CD14-positive monocyte (primary cell): Measurements from ENCODE around the gene ULK3. TPM values are rescaled to one million over a fixed set of nuclear protein-coding genes. Genes with fewer than 3 reads are reported as not detected.

Experiments
- DNase-seq, 3 donors: peaks; one replicate each; pipeline ENCODE4 v3.0.0-alpha.2; 2011 to 2022
- H2AFZ ChIP-seq: 2 replicates; pipeline ENCODE4 v1.6.0; 2012; ENCODE audit warnings: mild to moderate bottlenecking, low read depth, low read length, inconsistent platforms; ENCODE audit not compliant: insufficient read depth, poor library complexity, severe bottlenecking
- H3K27ac ChIP-seq, 2 donors: 1 replicate in 1 of 2; 2 replicates in 1 of 2; pipeline ENCODE4 v1.5.1; 2012 to 2013; ENCODE audit warnings: low read length in 2 of 2, control low read depth in 1 of 2, inconsistent platforms in 1 of 2, low read depth in 1 of 2, mild to moderate bottlenecking in 1 of 2
- H3K27me3 ChIP-seq, 2 donors: one replicate each; pipeline versions ENCODE4 v1.6.0 to v1.6.1; 2011 to 2013; ENCODE audit warnings: low read length in 2 of 2; ENCODE audit not compliant: control insufficient read depth in 2 of 2, insufficient read depth in 2 of 2
- H3K36me3 ChIP-seq, 2 donors: replicated peaks in 1 of 2; 1 replicate in 1 of 2; 2 replicates in 1 of 2; pipeline versions ENCODE4 v1.5.1 to v1.6.1; 2012 to 2013; ENCODE audit warnings: low read length in 2 of 2, control low read depth in 1 of 2, inconsistent platforms in 1 of 2, mild to moderate bottlenecking in 1 of 2; ENCODE audit not compliant: insufficient read depth in 2 of 2, control insufficient read depth in 1 of 2
- H3K4me1 ChIP-seq, 2 donors: 1 replicate in 1 of 2; 2 replicates in 1 of 2; pipeline versions ENCODE4 v1.5.1 to v1.6.1; 2012 to 2013; ENCODE audit warnings: low read length in 2 of 2, control low read depth in 1 of 2, inconsistent platforms in 1 of 2, mild to moderate bottlenecking in 1 of 2, moderate library complexity in 1 of 2; ENCODE audit not compliant: insufficient read depth in 2 of 2, control insufficient read depth in 1 of 2
- H3K4me2 ChIP-seq: replicated peaks from 2 replicates; pipeline ENCODE3; 2012; ENCODE audit warnings: low read length, moderate library complexity, mild to moderate bottlenecking; ENCODE audit not compliant: poor library complexity, severe bottlenecking; ENCODE audit errors: extremely low read depth
- H3K4me3 ChIP-seq, 3 experiments: fragments of 200-600 bp in 1 of 3; sonication (generic) in 1 of 3; replicated peaks in 1 of 3; 1 replicate in 2 of 3; 2 replicates in 1 of 3; pipeline ENCODE4 v1.5.1; 2011 to 2013; ENCODE audit warnings: low read length in 3 of 3, mild to moderate bottlenecking in 3 of 3, control low read depth in 2 of 3, low read depth in 2 of 3, inconsistent platforms in 1 of 3, moderate library complexity in 1 of 3
- H3K79me2 ChIP-seq: 2 replicates; pipeline ENCODE4 v1.6.0; 2012; ENCODE audit warnings: mild to moderate bottlenecking, control low read depth, inconsistent platforms, low read length, moderate library complexity; ENCODE audit not compliant: insufficient read depth
- H3K9ac ChIP-seq: 2 replicates; pipeline ENCODE4 v1.6.0; 2017; ENCODE audit warnings: low read length, mild to moderate bottlenecking; ENCODE audit not compliant: insufficient read depth, poor library complexity, severe bottlenecking
- H3K9me3 ChIP-seq, 2 donors: replicated peaks in 1 of 2; 1 replicate in 1 of 2; 2 replicates in 1 of 2; pipeline versions ENCODE4 v1.5.1 to v1.6.1; 2012 to 2013; ENCODE audit warnings: low read length in 2 of 2, control low read depth in 1 of 2; ENCODE audit not compliant: control insufficient read depth in 1 of 2, insufficient read depth in 1 of 2
- H4K20me1 ChIP-seq: 2 replicates; pipeline ENCODE4 v1.6.0; 2012; ENCODE audit warnings: mild to moderate bottlenecking, low read length, control low read depth, moderate library complexity; ENCODE audit not compliant: insufficient read depth
- H3K27ac Mint-ChIP-seq, 7 donors: one replicate each; pipeline ENCODE4 v1.8.0; 2020; ENCODE audit warnings: mild to moderate bottlenecking in 7 of 7, mixed read lengths in 7 of 7, moderate library complexity in 6 of 7, inconsistent platforms in 2 of 7
- H3K27me3 Mint-ChIP-seq, 3 donors: one replicate each; pipeline ENCODE4 v1.8.0; 2021 to 2022; ENCODE audit warnings: low read depth in 3 of 3, mild to moderate bottlenecking in 3 of 3, mixed read lengths in 3 of 3, moderate library complexity in 3 of 3, inconsistent platforms in 1 of 3
- H3K36me3 Mint-ChIP-seq, 2 donors: one replicate each; pipeline ENCODE4 v1.8.0; 2020; ENCODE audit warnings: mixed read lengths in 2 of 2, inconsistent platforms in 1 of 2, mild to moderate bottlenecking in 1 of 2
- H3K4me1 Mint-ChIP-seq: one replicate; pipeline ENCODE4 v1.8.0; 2020; ENCODE audit warnings: mild to moderate bottlenecking, mixed read lengths
- H3K4me3 Mint-ChIP-seq, 2 donors: one replicate each; pipeline ENCODE4 v1.8.0; 2020; ENCODE audit warnings: mild to moderate bottlenecking in 2 of 2, mixed read lengths in 2 of 2, moderate library complexity in 1 of 2
- H3K9me3 Mint-ChIP-seq, 7 donors: one replicate each; pipeline ENCODE4 v1.8.0; 2020 to 2022; ENCODE audit warnings: mixed read lengths in 7 of 7, mild to moderate bottlenecking in 6 of 7, moderate library complexity in 6 of 7, inconsistent platforms in 2 of 7
- WGBS: methylation state at CpG from one replicate; pipeline ENCODE4 v1.1.5; 2013; ENCODE audit warnings: missing lambda C conversion rate; ENCODE audit not compliant: insufficient coverage; 5-methylcytosine and 5-hydroxymethylcytosine counted together
- intact Hi-C, 2 donors: fragments of 100-400 bp; cut with micrococcal nuclease; formaldehyde crosslinking; loops; one replicate each; pipeline versions ENCODE4 v1.15.0 to v1.15.1; 2023
- polyA plus RNA-seq, 3 donors: library from polyadenylated mRNA; depleted of rRNA in 1 of 3; unstranded in 2 of 3; stranded (reverse) in 1 of 3; fragments of 300-500 nt in 2 of 3; fragments of >200 nt in 1 of 3; fragmentation: Illumina TruSeq in 2 of 3; gene quantifications; 1 replicate in 2 of 3; 2 replicates in 1 of 3; pipeline ENCODE4 v1.2.3, GENCODE V29; 2012 to 2021
- TF ChIP-seq, protein P1 (sequence below): fragments of 200-600 bp; IDR thresholded peaks from one replicate; pipeline ENCODE4 v1.8.0; 2022; ENCODE audit warnings: antibody characterized with exemption, mild to moderate bottlenecking

ULK3 gene
- polyA plus RNA-seq, 3 donors: 9.4 to 58.7 (median 16.0) TPM

DNA sequence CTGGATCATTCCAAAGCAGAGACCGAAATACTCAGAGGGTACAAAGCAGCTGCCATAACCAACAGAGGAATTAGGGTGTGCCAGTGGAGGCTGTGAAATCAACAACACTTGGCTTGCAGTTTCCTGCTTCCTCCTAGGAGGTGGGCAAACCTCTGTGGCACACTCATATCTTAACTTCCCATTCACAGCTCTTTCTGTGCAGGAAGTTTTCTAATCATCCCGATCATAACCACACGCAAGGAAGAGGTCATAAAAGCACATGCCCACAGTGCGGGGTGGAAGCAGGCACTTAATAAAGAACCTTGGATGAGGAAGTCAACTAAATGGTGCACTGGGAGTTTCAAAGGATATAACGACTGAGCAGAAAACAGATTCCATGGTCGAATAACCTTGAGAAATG, 25.1 kb upstream of the ULK3 start:
- Mint-ChIP-seq H3K27me3 (peaks cover 0 to 2% (median 0%) of the 10 kb centered on the region in 3 donors), H3K4me1 (peaks cover 89% of the 10 kb centered on the region), H3K36me3 (peaks cover 19 to 32% of the 10 kb centered on the region in 2 donors), H3K4me3 (peak overlapping the region; percentile 59 to 65), H3K27ac (peak overlapping the region; percentile 88 to 97 (median 90)), H3K9me3 (no peaks in the 10 kb centered on the region)
- Histone ChIP-seq H3K4me2 (peak overlapping the region; percentile 79), H4K20me1 (peaks cover 95% of the 10 kb centered on the region), H3K9ac (no peak overlapping the region), H2AFZ (no peak overlapping the region), H3K4me1 (peaks cover 68 to 69% of the 10 kb centered on the region in 2 donors), H3K4me3 (peak overlapping the region in 2 of 3 experiments; percentile 3 to 69), H3K27ac (peak overlapping the region; percentile 59 to 81), H3K36me3 (peaks cover 3 to 19% of the 10 kb centered on the region in 2 donors), H3K79me2 (peaks cover 99% of the 10 kb centered on the region), H3K27me3 (no peaks in the 10 kb centered on the region), H3K9me3 (no peaks in the 10 kb centered on the region)
- intact Hi-C loops: loop anchor here in 1 of 2 donors (5.0 kb wide), 1 partner anchor 34 kb away; no protein-coding TSS in a partner anchor
- TF ChIP-seq, protein P1, sequence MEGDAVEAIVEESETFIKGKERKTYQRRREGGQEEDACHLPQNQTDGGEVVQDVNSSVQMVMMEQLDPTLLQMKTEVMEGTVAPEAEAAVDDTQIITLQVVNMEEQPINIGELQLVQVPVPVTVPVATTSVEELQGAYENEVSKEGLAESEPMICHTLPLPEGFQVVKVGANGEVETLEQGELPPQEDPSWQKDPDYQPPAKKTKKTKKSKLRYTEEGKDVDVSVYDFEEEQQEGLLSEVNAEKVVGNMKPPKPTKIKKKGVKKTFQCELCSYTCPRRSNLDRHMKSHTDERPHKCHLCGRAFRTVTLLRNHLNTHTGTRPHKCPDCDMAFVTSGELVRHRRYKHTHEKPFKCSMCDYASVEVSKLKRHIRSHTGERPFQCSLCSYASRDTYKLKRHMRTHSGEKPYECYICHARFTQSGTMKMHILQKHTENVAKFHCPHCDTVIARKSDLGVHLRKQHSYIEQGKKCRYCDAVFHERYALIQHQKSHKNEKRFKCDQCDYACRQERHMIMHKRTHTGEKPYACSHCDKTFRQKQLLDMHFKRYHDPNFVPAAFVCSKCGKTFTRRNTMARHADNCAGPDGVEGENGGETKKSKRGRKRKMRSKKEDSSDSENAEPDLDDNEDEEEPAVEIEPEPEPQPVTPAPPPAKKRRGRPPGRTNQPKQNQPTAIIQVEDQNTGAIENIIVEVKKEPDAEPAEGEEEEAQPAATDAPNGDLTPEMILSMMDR: no peak
- 0% methylated on average over 1 of the region's 6 CpGs for WGBS
- DNase-seq: peak; percentile 68 to 86 (median 86)

DNA sequence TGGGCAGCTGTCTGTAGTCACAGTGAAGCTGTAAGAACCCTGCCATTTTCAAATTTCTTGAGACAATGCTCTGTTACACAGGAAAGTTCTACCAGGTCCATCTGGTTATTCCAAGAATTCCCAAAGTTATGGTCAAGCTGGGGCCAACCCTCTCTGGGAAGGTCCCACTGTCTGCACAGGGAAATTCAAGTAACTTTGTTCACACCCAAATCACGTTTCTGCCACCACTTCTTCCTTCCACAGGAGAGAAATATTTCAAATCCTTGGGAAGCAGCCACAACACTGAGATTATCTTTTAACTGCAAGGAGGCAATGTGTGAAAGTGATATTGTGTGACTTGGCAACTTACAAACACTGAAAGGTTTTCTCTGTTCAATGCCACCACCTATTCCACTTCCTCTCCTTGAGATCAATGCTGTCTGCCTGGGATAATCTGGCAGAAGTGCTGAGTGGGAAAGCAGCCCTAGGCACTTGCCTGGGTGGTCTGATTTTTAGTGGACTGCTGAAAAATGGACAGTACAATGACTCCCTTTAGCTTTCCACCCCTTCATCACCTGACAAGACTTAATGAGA, 24.6 kb upstream of the ULK3 start:
- Mint-ChIP-seq H3K27me3 (peaks cover 0 to 2% (median 0%) of the 10 kb centered on the region in 3 donors), H3K4me3 (peak overlapping the region; percentile 59 to 65), H3K27ac (peak overlapping the region; percentile 88 to 97 (median 90)), H3K36me3 (peaks cover 19 to 32% of the 10 kb centered on the region in 2 donors), H3K4me1 (peaks cover 86% of the 10 kb centered on the region), H3K9me3 (no peaks in the 10 kb centered on the region)
- Histone ChIP-seq H4K20me1 (peaks cover 97% of the 10 kb centered on the region), H3K27me3 (no peaks in the 10 kb centered on the region), H3K4me3 (peak overlapping the region in 2 of 3 experiments; percentile 3 to 69), H3K79me2 (peaks cover 99% of the 10 kb centered on the region), H3K9ac (no peak overlapping the region), H3K27ac (peak overlapping the region; percentile 40 to 81), H3K4me2 (peak overlapping the region; percentile 79), H3K9me3 (no peaks in the 10 kb centered on the region), H3K4me1 (peaks cover 65 to 66% of the 10 kb centered on the region in 2 donors), H3K36me3 (peaks cover 3 to 19% of the 10 kb centered on the region in 2 donors), H2AFZ (no peak overlapping the region)
- no CpG with 5 or more reads among the region's 1 CpG for WGBS
- TF ChIP-seq, protein P1: no peak
- DNase-seq: no peak
- intact Hi-C loops: loop anchor here in 1 of 2 donors (5.0 kb wide), 1 partner anchor 35 kb away; no protein-coding TSS in a partner anchor
